Measurements from ENCODE around the gene TSSC4.

TSSC4 gene

GRCh38 chr11:2440646-2441045, 40.1 kb downstream of the TSSC4 start:
- peak; percentile 29 for DNase-seq

GRCh38 chr11:2441171-2441570, 40.6 kb downstream of the TSSC4 start:
- in situ Hi-C loops (cut with MboI; ENCODE audit: low pct_unique_long_range_greater_than_20kb, low sequenced_read_pairs): no loop called here
- no peak for DNase-seq

More at GRCh38 chr11:2440646-2441045, 40.1 kb downstream of the TSSC4 start:
- in situ Hi-C loops (cut with MboI; ENCODE audit: low pct_unique_long_range_greater_than_20kb, low sequenced_read_pairs): no loop called here

- DNase-seq: no peak
- in situ Hi-C loops (cut with MboI; ENCODE audit: low pct_unique_long_range_greater_than_20kb, low sequenced_read_pairs): no loop called here
These were observed 42.0 kb downstream of the TSSC4 start for GRCh38 chr11:2442589-2442988.

DNA sequence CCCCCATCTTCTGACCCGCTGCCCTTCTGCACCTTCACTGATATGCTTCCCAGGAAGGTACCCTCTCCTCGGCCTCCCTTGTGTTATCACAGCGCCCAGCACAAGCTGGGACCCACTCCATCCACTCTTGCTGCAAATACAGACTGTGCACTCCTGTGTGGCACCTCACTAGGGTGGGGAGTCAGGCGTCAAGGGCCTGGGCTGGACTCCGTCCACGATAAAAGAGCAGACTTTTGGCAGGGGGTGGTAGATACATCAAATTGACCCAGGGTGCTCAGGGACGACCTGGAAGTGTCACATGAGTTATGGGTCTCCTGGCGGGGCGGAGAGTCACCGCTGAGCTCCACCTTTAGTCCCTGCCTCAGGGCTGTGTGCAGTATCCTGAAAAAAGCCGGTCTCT, 42.9 kb downstream of the TSSC4 start:
- in situ Hi-C loops (cut with MboI; ENCODE audit: low pct_unique_long_range_greater_than_20kb, low sequenced_read_pairs): no loop called here
- no peak for DNase-seq

GRCh38 chr11:2443881-2444820, 43.6 kb downstream of the TSSC4 start, which contains the start of gene TRPM5:
TRPM5 (minus strand) TSS chr11:2444514; CDS start chr11:2423036, 21,478 bp downstream.
- in situ Hi-C loops (cut with MboI; ENCODE audit: low pct_unique_long_range_greater_than_20kb, low sequenced_read_pairs): no loop called here
- no peak for DNase-seq

GRCh38 chr11:2444821-2445745, 44.5 kb downstream of the TSSC4 start, which contains the start of gene KCNQ1:
KCNQ1 (plus strand) TSS chr11:2445008; CDS start chr11:2445099, 91 bp downstream.
- in situ Hi-C loops (cut with MboI; ENCODE audit: low pct_unique_long_range_greater_than_20kb, low sequenced_read_pairs): no loop called here
- peak; percentile 26 for DNase-seq

GRCh38 chr11:2445746-2446551, 45.4 kb downstream of the TSSC4 start:
- in situ Hi-C loops (cut with MboI; ENCODE audit: low pct_unique_long_range_greater_than_20kb, low sequenced_read_pairs): no loop called here
- DNase-seq: no peak

DNA sequence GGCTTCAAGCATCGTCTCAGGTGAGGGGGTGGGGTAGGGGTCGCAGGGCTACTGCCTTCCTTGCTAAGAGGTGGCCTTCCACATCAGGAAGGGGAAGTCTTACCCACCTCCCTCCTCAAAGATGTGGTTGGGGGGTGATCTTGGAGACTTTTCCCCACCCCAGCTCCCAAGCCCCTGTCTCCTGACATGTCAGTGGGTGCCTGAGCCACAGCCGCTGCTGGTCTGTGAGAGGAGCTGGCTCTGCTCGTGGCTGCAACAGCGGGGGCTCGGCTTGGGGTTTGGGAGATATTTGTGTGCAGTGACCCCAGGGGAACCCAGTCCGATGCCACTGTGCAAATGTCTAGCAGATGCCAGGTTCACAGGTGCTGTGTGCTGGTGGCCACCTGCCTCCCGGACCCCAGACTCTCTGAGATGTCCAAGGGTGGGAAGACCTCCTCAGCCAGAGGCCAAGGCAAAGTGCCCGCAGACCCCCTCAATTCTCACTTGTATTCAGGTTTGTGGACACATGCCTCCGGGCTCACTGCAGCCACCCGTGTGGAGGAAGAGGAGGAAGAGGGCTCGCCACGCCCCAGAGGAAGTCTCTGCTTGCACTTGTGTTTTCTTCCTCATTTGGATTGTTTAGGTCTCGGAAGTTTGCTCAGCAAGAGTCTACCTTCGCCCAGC, 46.2 kb downstream of the TSSC4 start:
- DNase-seq: peak; percentile 65
- in situ Hi-C loops (cut with MboI; ENCODE audit: low pct_unique_long_range_greater_than_20kb, low sequenced_read_pairs): no loop called here

GRCh38 chr11:2447253-2447950, 46.9 kb downstream of the TSSC4 start:
- no peak for DNase-seq
- in situ Hi-C loops (cut with MboI; ENCODE audit: low pct_unique_long_range_greater_than_20kb, low sequenced_read_pairs): no loop called here

DNA sequence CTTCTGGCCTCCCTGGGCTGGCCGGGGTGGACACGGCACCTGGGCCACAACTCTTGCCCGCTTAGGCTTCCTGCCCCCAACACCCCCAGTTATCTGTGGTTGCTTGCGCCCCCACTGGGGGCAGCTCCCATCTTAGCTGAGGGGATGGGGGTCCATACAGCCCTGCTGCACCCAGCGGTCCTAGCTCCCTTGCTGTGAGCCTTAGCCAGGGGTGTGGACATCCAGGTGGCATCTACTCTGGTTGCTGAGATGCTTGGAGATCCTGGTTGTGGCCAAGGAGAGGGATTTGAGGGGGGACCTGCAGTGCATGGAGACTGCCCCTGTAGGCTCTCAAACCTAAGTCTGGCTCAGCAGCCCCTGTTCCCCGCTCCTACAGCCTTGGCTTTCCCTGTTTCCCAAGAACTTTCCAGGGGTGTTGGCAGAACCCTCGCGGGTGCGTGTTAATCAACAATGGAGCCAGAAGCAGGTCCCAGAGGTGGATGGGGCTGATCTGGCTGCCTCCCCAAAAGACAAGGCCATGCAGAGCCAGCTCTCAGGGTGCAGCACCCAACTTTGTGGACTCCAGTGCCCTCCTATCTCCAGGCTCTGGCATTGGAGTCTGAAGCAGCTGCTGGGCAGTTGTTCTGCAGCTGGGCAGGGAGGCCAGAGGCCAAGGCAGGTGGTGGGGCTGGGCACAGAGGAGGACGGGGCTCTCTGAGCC, 47.6 kb downstream of the TSSC4 start:
- no peak for DNase-seq
- in situ Hi-C loops (cut with MboI; ENCODE audit: low pct_unique_long_range_greater_than_20kb, low sequenced_read_pairs): no loop called here

- DNase-seq: no peak
- in situ Hi-C loops (cut with MboI; ENCODE audit: low pct_unique_long_range_greater_than_20kb, low sequenced_read_pairs): no loop called here
These were observed 48.4 kb downstream of the TSSC4 start for GRCh38 chr11:2448661-2449547.

DNA sequence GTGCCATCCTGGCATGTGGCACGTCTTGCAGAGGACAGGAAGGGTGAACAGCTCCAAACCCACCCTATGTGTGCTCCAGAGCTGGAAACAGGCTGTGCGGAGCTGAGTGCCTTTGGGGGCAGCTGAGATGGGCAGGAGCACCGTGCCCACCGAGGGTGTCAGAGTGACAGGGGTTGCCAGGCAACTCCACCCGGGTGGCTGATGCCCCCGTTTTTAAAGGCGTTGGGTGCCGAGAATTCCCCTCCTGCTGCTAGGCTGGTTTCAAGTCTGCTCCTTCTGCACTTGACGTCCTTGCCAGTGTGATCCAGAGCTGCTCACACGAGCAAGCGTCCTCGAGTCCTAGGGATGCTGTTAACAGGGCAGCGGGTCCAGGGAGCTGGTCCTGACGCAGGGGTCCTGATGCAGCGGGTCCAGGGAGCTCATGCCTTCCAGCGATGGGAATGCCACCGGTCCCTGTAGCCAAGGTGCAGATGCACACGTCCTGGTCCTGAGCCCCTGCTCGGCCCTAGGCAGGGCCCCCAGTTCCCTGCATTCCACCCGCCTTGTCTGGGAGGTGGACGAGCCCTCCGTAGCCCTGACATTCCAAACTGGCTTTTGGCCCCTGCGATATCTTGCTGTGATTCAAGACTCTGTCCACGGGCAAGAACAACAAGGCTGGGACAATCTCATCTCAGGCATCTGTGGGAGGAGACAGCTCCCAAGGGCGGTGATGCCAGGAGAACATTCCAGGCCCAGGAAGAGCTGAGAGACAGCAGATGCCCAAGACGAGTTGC, 49.2 kb downstream of the TSSC4 start:
- in situ Hi-C loops (cut with MboI; ENCODE audit: low pct_unique_long_range_greater_than_20kb, low sequenced_read_pairs): no loop called here
- DNase-seq: no peak

GRCh38 chr11:2450321-2451041, 49.9 kb downstream of the TSSC4 start:
- in situ Hi-C loops (cut with MboI; ENCODE audit: low pct_unique_long_range_greater_than_20kb, low sequenced_read_pairs): no loop called here
- DNase-seq: no peak

DNA sequence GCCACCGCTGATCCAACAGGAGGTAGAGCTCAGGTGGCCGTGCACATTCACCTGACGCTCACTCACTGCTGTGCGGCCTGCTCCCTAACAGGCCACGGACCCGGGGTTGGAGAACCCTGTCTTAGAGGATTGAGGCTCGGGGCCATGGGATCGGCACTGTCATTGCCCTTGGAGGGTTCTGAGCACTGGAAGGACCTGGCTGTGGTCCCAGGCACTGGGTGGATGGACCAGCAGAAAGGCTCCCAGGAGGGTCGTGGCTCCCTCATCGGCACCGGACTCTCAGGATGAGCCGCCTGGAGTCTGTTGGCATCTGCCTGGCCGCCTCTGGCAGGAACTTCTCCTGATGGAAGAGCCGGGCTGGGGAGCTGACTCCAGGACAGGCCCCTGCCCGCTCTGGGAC, 50.8 kb downstream of the TSSC4 start:
- DNase-seq: no peak
- in situ Hi-C loops (cut with MboI; ENCODE audit: low pct_unique_long_range_greater_than_20kb, low sequenced_read_pairs): no loop called here

DNA sequence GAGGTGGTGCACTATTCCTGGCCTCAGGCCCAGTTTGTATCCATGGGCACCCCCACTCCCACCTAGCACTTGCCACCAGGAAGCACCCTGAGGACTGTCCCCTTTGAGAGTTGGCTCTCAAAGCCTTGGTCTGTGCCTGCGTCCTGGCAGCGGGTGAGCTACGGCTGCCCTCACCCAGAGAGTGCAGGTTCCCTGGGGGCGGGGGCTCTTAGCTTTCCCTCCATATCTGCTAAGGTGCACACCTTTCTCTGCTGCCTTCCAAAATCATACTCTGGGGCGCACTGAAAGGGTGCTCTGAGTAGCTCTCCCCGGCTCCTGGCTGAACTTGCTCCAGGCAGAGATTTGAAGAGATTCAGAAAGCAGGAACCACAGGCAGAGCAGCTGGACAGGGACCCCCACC, 51.4 kb downstream of the TSSC4 start:
- in situ Hi-C loops (cut with MboI; ENCODE audit: low pct_unique_long_range_greater_than_20kb, low sequenced_read_pairs): no loop called here
- DNase-seq: no peak
